ENCODE data around the gene PRCD. TPM values are rescaled to one million over a fixed set of nuclear protein-coding genes. Genes with fewer than 3 reads are reported as not detected.
A peak's percentile ranks its signal among the peaks of the same experiment; 100 is the strongest.

PRCD gene
- total and polyA plus RNA-seq, 2 donors (not counting 1 experiment from before 2014, with no cell fraction given) = 18.0 to 30.6 TPM

GRCh38 chr17:76510831-76511244, 29.0 kb upstream of the PRCD start:
- H3K4me1 Mint-ChIP-seq = peaks cover 32% of the 10 kb centered on the region
- H3K27me3 Mint-ChIP-seq = peaks cover 2% of the 10 kb centered on the region
- Histone ChIP-seq H2AFZ (ENCODE audit: insufficient read depth, low read depth, low read length, poor library complexity, severe bottlenecking) (no peak overlapping the region), H3K79me2 (ENCODE audit: control insufficient read depth, insufficient read depth, low read length) (peaks cover 5% of the 10 kb centered on the region), H3K4me1 (ENCODE audit: control insufficient read depth in 2 of 2, insufficient read depth in 2 of 2, low read length in 2 of 2) (peaks cover 14 to 19% of the 10 kb centered on the region in 2 donors), H3K9me3 (ENCODE audit: control extremely low read depth in 1 of 3, control insufficient read depth in 2 of 3, insufficient read depth in 1 of 3, low read length in 2 of 3) (no peaks in the 10 kb centered on the region), H4K20me1 (ENCODE audit: control insufficient read depth, insufficient read depth, low read length, poor library complexity, severe bottlenecking) (no peaks in the 10 kb centered on the region), H3K4me2 (replicated peaks; ENCODE audit: low read depth, low read length, poor library complexity, severe bottlenecking) (no peak overlapping the region), H3K9ac (ENCODE audit: low read length) (no peak overlapping the region), H3K27me3 (replicated peaks in 1 of 4; ENCODE audit: control extremely low read depth in 1 of 4, control insufficient read depth in 3 of 4, insufficient read depth in 4 of 4, low read length in 3 of 4) (no peaks in the 10 kb centered on the region), H3K4me3 (ENCODE audit: control extremely low read depth in 1 of 5, extremely low read depth in 1 of 5, insufficient read depth in 1 of 5, low read depth in 2 of 5, low read length in 4 of 5) (no peak overlapping the region), H3K36me3 (replicated peaks in 1 of 2; ENCODE audit: control extremely low read depth in 1 of 2, control insufficient read depth in 1 of 2, extremely low read depth in 1 of 2, insufficient read depth in 2 of 2, low read length in 1 of 2) (no peaks in the 10 kb centered on the region), H3K27ac (ENCODE audit: low read length in 2 of 2) (no peak overlapping the region)
- intact Hi-C loops (cut with micrococcal nuclease) = no loop called here
- no peak for TF ChIP-seq CTCF (IDR thresholded peaks at IDR 0.05)
- TF ChIP-seq EZH2 (IDR thresholded peaks at IDR 0.05; ENCODE audit: borderline replicate concordance, insufficient read depth, low read depth, low read length, poor library complexity, severe bottlenecking) = no peak
- 69% methylated on average over 9 of the region's 9 CpGs for WGBS (ENCODE audit: insufficient coverage)
- no peak overlapping the region for H3K4me3 Mint-ChIP-seq
- no peak for DNase-seq
- no peaks in the 10 kb centered on the region for H3K9me3 Mint-ChIP-seq (ENCODE audit: insufficient read depth)
- POLR2A ChIA-PET = interaction anchor here (0.5 kb wide), 1 partner anchor 44 kb away, joined by 9 read pairs; no protein-coding TSS in a partner anchor
- CTCF ChIA-PET = interaction anchor here (0.6 to 20.8 kb wide), 11 partner anchors 9 to 208 kb away, joined by 3 to 442 read pairs (median 6); partner anchors contain the start of genes AANAT and RHBDF2
- H3K27ac Mint-ChIP-seq = peak overlapping the region; percentile 51
- ATAC-seq (ENCODE audit: low read depth) = no peak

- ATAC-seq (ENCODE audit: low read depth) = no peak
- H3K27ac ChIP-seq (ENCODE audit: low read length in 2 of 2) = no peak overlapping the region
- H3K4me3 Mint-ChIP-seq = no peak overlapping the region
- H3K4me1 Mint-ChIP-seq = peaks cover 31% of the 10 kb centered on the region
- no peak overlapping the region for H3K9ac ChIP-seq (ENCODE audit: low read length)
- POLR2A ChIA-PET = no interaction called here
- WGBS (ENCODE audit: insufficient coverage) = 66% methylated on average over 4 of the region's 13 CpGs
- DNase-seq = no peak
- no peaks in the 10 kb centered on the region for H4K20me1 ChIP-seq (ENCODE audit: control insufficient read depth, insufficient read depth, low read length, poor library complexity, severe bottlenecking)
- intact Hi-C loops (cut with micrococcal nuclease) = no loop called here
- no peaks in the 10 kb centered on the region for H3K79me2 ChIP-seq (ENCODE audit: control insufficient read depth, insufficient read depth, low read length)
- no peaks in the 10 kb centered on the region for H3K9me3 ChIP-seq (ENCODE audit: control extremely low read depth in 1 of 3, control insufficient read depth in 2 of 3, insufficient read depth in 1 of 3, low read length in 2 of 3)
- CTCF ChIA-PET = interaction anchor here (0.6 to 18.2 kb wide), 10 partner anchors 9 to 114 kb away, joined by 3 to 442 read pairs (median 6); partner anchors contain the start of genes AANAT and CYGB
- H3K36me3 ChIP-seq (replicated peaks in 1 of 2; ENCODE audit: control extremely low read depth in 1 of 2, control insufficient read depth in 1 of 2, extremely low read depth in 1 of 2, insufficient read depth in 2 of 2, low read length in 1 of 2) = no peaks in the 10 kb centered on the region
- no peak for TF ChIP-seq CTCF (IDR thresholded peaks at IDR 0.05)
- TF ChIP-seq EZH2 (IDR thresholded peaks at IDR 0.05; ENCODE audit: borderline replicate concordance, insufficient read depth, low read depth, low read length, poor library complexity, severe bottlenecking) = no peak
- no peaks in the 10 kb centered on the region for H3K9me3 Mint-ChIP-seq (ENCODE audit: insufficient read depth)
- H3K4me2 ChIP-seq (replicated peaks; ENCODE audit: low read depth, low read length, poor library complexity, severe bottlenecking) = no peak overlapping the region
- H3K27me3 ChIP-seq (replicated peaks in 1 of 4; ENCODE audit: control extremely low read depth in 1 of 4, control insufficient read depth in 3 of 4, insufficient read depth in 4 of 4, low read length in 3 of 4) = no peaks in the 10 kb centered on the region
- H3K4me3 ChIP-seq (ENCODE audit: control extremely low read depth in 1 of 5, extremely low read depth in 1 of 5, insufficient read depth in 1 of 5, low read depth in 2 of 5, low read length in 4 of 5) = no peak overlapping the region
- peaks cover 2% of the 10 kb centered on the region for H3K27me3 Mint-ChIP-seq
- H2AFZ ChIP-seq (ENCODE audit: insufficient read depth, low read depth, low read length, poor library complexity, severe bottlenecking) = no peak overlapping the region
- H3K27ac Mint-ChIP-seq = peak overlapping the region; percentile 51
- H3K4me1 ChIP-seq (ENCODE audit: control insufficient read depth in 2 of 2, insufficient read depth in 2 of 2, low read length in 2 of 2) = peaks cover 17 to 18% of the 10 kb centered on the region in 2 donors
Measured at GRCh38 chr17:76511668-76512365, 28.0 kb upstream of the PRCD start.
